NCI-H748 (cell line): ENCODE results near the gene RAD51B.
"Not testable (repeated sequence)": the region's sequence is repeated elsewhere in the genome, so short reads cannot be mapped to it uniquely, and the experiment has no call there.

Experiments used
- DNase-seq: peaks from one replicate; lab custom pipeline; 2025; ENCODE audit not compliant: unreplicated experiment; lab: John Stamatoyannopoulos, UW

The RAD51B gene

GRCh38 chr14:68106456-68106855, 286.9 kb downstream of the RAD51B start:
- no peak for DNase-seq

- DNase-seq: no peak
Measured at GRCh38 chr14:68106905-68107304, 287.3 kb downstream of the RAD51B start.

GRCh38 chr14:68109132-68109900, 289.7 kb downstream of the RAD51B start:
- DNase-seq: no peak

GRCh38 chr14:68111097-68111852, 291.7 kb downstream of the RAD51B start:
- peak; percentile 97 for DNase-seq

- DNase-seq: no peak
Measured at GRCh38 chr14:68111853-68112270, 292.3 kb downstream of the RAD51B start.

GRCh38 chr14:68112442-68112841, 292.9 kb downstream of the RAD51B start:
- DNase-seq: peak; percentile 19

GRCh38 chr14:68113343-68113930, 293.9 kb downstream of the RAD51B start:
- DNase-seq: no peak

- not testable (repeated sequence) for DNase-seq
Measured at GRCh38 chr14:68115952-68116351, 296.4 kb downstream of the RAD51B start.

GRCh38 chr14:68122651-68123050, 303.1 kb downstream of the RAD51B start:
- DNase-seq: no peak

GRCh38 chr14:68124050-68124449, 304.5 kb downstream of the RAD51B start:
- no peak for DNase-seq

GRCh38 chr14:68124979-68125731, 305.6 kb downstream of the RAD51B start:
- DNase-seq: no peak

- no peak for DNase-seq
Measured at GRCh38 chr14:68127166-68127565, 307.6 kb downstream of the RAD51B start.

GRCh38 chr14:68131907-68132306, 312.3 kb downstream of the RAD51B start:
- no peak for DNase-seq

- no peak for DNase-seq
Measured at GRCh38 chr14:68132563-68133121, 313.1 kb downstream of the RAD51B start.

- DNase-seq: no peak
Measured at GRCh38 chr14:68133856-68134255, 314.3 kb downstream of the RAD51B start.

- DNase-seq: no peak
Measured at GRCh38 chr14:68135028-68135427, 315.4 kb downstream of the RAD51B start.

GRCh38 chr14:68135566-68135965, 316.0 kb downstream of the RAD51B start:
- DNase-seq: no peak

- peak; percentile 25 for DNase-seq
Measured at GRCh38 chr14:68137704-68138619, 318.4 kb downstream of the RAD51B start.

- peak; percentile 76 for DNase-seq
Measured at GRCh38 chr14:68139431-68140075, 320.0 kb downstream of the RAD51B start.
